ACHN (cell line): ENCODE results near the gene NEUROD1.

Experiments
- DNase-seq: peaks from one replicate; pipeline ENCODE4 v3.0.0-alpha.2; 2015
- in situ Hi-C: cut with HindIII; loops from 2 replicates; pipeline ENCODE4 v1.10.0; 2017; ENCODE audit warnings: low sequenced_read_pairs, low pct_ligation_motif_present, low pct_unique_long_range_greater_than_20kb

NEUROD1 gene

DNA sequence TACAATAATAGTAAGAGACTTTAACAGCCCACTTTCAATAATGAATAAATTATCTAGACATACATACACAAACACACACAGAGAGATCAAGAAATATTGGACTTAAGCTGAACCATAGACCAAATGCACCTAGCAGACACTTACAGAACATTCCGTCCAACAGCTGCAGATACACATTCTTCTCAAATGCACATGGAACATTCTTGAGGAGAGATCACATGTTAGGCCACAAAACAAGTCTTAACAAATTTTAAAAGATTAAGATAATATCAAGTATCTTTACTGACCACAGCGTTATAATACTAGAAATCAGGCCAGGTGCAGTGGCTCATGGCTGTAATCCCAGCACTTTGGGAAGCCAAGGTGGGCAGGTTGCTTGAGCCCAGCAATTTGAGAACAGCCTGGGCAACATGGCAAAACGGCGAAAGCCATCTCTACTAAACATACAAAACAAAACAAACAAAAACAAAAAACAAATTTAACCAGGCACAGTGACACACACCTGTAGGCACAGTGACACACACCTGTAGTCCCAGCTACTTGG lies 30.8 kb downstream of the NEUROD1 start:
- DNase-seq = no peak
- in situ Hi-C loops = no loop called here

DNA sequence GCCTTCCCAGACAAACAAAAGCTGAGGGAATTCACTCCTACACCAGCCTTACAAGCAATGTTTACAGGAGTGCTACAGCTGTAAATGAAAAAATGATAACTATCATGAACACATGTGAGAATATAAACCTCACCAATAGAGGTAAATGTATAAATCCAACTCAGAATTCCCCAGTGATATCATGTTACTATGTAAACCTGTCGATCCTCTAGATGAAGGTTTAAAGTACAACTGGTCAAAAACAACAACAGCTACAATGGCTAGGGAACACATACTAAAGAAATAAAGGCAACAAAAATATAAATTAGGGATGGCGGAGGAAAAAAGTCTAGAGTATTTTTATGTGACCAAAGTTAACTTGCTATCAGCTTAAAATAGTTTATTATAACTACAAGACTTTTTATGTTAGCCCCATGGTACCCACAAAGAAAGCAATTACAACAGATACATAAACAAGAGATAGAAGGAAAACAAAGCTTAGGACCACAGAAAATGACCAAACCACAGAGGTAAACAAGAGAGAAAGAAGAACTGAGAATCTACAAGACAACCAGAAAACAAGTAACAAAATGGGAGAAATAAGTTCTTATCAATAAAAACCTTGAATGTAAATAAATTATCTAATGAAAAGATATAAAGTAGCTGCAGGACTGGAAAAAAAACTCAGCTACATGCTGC lies 31.7 kb downstream of the NEUROD1 start:
- in situ Hi-C loops = no loop called here
- DNase-seq = no peak

DNA sequence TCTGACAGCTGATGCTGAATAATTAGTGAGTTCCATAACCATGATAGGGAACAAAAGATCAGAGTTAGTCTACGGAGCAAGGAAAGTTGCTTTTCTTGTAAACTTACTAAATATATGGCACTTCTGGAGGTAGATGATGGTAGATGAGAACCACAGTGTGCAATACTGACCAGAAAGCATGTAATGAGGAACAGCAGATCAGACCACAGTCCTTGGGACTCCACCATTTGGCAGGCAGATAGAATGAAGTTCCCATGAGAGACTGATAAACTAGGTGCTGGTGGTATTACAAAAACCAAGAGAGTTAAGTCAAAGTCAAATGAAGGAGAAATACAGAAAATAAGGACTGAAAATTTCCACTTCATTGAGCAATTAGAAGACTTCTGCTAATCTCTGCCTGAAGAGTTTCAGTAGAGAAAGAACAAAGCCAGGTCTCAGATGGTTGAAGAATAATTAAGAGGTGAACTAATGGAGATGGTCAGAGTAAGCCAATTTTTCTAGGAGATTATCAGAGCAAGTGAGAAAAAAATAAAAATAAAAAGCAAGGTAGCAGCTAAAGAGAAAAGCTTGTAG lies 33.8 kb downstream of the NEUROD1 start:
- in situ Hi-C loops = no loop called here
- no peak for DNase-seq

DNA sequence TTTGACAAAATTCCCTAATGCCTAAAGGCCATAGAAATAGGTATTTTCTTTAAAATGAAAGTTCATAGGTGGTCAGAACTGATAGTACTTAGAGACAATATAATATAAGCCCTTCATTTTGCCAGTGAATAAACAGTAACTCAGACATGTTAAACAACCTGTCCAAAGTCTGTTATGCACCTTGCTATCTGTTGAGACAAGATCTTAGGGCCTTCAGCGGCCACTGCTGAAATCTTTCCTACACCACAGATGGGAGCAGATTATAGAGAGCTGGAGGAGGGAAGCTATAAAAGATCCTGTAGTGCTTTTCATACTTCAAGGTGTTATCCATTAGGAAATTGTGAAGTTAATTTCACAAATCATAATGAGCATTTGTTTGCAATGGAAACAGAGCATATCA lies 37.2 kb downstream of the NEUROD1 start:
- no peak for DNase-seq
- in situ Hi-C loops = no loop called here

DNA sequence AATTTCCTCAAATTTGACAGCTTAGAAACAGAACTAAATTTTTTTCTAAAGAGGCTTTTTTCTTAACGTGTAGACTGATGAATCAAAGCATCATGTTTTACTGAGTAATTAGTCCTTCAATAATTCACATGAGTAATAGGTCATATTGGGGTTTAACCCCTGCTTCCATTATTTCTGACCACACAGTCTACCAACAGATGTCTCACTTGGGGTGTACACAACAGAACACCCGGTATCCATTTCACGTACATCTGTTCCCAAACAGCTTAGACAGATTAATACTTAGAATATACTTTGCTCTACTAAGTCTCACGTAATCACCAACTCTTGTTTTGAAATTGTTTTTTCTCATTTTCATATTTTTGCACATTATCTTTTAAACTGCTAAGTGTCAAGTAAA lies 38.2 kb downstream of the NEUROD1 start:
- in situ Hi-C loops = no loop called here
- DNase-seq = no peak

DNA sequence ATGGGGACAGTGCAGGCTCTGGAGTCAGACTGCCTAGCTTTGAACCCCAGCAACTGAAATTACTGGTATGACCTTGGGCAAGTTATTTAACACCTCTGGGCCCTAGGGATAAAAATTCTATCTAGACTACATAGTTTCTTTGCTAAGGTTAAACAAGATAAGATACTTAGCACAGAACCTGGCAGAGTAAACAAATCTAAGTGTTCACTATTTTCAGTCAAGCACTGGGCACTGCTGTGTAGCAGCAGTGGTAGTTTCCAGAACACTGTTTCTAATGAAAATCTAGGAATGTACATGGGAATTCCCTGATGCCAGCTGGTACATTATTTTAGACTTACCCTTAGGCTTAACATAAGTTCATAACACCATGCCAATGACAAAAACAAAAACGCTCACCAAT lies 40.6 kb downstream of the NEUROD1 start:
- in situ Hi-C loops = no loop called here
- DNase-seq = no peak

DNA sequence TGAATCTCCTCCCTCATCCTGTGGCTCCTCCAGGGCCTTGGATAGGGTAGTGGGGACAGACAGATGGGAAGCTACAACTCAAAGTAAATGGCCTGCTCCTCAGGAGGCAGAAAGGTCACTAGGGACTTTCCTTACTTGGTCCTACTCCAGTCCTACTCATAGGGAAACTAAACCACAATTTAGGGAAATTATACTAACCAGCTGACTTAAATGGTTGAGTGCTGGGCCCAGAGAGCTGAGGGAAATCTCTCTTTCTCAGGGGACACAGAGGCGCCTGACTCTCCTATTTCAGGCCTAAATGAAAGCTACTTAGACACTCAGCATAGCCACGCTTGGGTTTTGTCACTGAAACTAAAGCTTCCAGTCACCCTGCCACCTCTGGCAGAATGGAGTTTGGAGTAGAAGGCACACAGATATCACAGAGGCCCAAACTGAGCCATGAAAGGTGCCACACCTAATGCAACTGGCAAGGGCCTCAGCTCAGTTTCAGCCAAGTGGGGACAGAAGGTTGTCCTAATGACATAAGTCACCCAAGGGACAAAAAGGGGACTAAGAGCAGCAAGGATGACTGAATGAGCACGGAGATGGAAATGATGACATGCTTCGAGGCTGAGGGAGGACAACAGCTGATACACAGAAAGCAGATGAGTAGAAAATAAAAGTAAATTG lies 47.5 kb downstream of the NEUROD1 start:
- DNase-seq = no peak
- in situ Hi-C loops = no loop called here

DNA sequence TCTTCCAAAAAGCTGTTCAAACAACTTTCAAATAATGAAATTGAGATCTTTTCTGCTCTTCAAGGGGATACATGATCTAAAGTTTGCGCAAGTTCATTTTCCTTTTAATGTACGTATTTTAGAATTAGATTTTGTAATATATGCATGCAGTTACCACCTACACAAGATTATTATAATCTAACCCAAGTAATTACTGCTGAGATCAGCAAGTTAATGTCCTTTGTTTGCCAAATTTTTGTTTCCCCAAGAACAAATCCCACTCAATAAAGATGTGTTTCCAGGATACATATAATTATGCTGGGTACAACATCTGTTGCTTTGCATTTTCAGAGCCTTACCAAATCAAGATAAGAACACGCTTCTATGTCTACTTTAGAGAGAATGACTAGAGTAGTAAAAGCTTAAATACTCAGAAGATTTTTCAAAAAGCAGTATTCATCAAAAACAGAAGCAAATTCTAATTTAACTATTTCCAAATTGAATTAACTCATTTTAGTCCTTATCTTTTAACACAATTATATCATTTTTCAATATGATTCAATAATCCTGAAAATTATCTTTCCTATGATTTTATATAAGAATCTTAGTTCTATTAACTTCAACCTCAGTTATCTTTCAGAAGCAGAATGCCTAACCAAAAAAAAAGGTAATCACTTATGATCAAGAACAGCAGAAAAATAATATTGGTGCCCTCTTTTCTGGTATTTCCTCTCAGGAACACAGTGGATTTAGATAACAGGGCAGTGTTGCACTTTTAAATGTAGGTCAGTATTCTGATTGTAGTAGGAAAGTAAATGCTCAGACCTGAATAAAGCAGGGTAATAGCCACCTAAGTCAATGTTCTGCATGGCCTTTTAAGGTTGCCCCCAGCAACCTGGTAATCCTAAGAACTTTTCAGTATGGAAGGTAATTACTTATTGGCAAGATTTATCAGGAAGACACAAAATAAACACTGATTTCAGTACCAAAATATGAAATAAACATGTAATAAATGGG lies 51.4 kb downstream of the NEUROD1 start:
- in situ Hi-C loops = no loop called here
- no peak for DNase-seq

DNA sequence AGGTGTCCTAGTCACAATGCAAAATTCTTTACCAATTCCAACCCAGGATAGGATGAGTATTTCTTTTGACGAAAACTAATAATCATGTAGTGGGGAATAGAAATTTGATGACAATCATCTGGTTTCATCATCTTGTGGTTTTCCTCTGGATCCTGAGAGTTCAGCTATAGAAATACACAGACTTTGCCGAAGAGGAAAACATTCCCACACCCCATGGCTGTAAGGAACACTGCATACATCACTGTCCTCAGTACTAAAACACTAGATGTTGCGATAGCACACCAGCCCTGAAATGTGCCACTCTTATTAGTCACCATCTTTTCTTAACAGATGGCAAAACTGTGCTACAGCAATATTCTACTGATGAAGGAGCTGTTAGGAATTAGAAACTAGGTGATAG lies 52.8 kb downstream of the NEUROD1 start:
- in situ Hi-C loops = no loop called here
- DNase-seq = no peak

DNA sequence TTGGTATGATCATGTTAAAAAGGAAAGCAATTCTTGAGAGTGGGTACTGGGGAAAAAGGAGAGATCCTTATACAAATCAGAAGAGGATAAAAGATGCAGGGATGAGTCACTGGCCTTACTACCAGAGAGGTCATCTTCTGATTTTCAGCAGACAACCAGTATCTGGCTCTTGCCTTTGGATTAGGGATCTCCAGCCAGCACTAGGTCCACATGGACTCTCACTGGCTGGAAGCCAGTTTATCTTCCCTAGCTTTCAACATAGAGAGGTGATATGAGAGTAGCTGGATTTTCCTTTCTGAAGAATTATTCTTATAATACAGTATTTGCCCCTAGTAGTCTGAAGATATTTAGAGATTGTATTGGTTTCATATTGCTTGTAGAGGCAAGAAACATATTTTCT lies 53.6 kb downstream of the NEUROD1 start:
- no peak for DNase-seq
- in situ Hi-C loops = no loop called here
